ENCODE measurements around the gene CLSTN3.

Gene CLSTN3

GRCh38 chr12:7110661-7111060 is 19.5 kb upstream of the CLSTN3 start:
- H3K4me3 ChIP-seq (ENCODE audit: low read length), result no peak overlapping the region
- TF ChIP-seq CTCF (conservative IDR thresholded peaks at IDR 0.05; ENCODE audit: low read length), result no peak

GRCh38 chr12:7112041-7112440 is 18.1 kb upstream of the CLSTN3 start:
- TF ChIP-seq CTCF (conservative IDR thresholded peaks at IDR 0.05; ENCODE audit: low read length), result no peak
- DNase-seq (ENCODE audit: low read depth), result no peak
- no peak overlapping the region for H3K4me3 ChIP-seq (ENCODE audit: low read length)

More at GRCh38 chr12:7110661-7111060, 19.5 kb upstream of the CLSTN3 start:
- DNase-seq (ENCODE audit: low read depth), result no peak

GRCh38 chr12:7113389-7113871 is 16.7 kb upstream of the CLSTN3 start:
- DNase-seq (ENCODE audit: low read depth), result peak; percentile 44
- peak; percentile 85 for TF ChIP-seq CTCF (conservative IDR thresholded peaks at IDR 0.05; ENCODE audit: low read length)

GRCh38 chr12:7114008-7114407 is 16.2 kb upstream of the CLSTN3 start:
- no peak overlapping the region for H3K4me3 ChIP-seq (ENCODE audit: low read length)
- DNase-seq (ENCODE audit: low read depth), result no peak
- TF ChIP-seq CTCF (conservative IDR thresholded peaks at IDR 0.05; ENCODE audit: low read length), result no peak

More at GRCh38 chr12:7113389-7113871, 16.7 kb upstream of the CLSTN3 start:
- H3K4me3 ChIP-seq (ENCODE audit: low read length), result no peak overlapping the region

- no peak overlapping the region for H3K4me3 ChIP-seq (ENCODE audit: low read length)
- TF ChIP-seq CTCF (conservative IDR thresholded peaks at IDR 0.05; ENCODE audit: low read length), result no peak
- DNase-seq (ENCODE audit: low read depth), result no peak
Measured at GRCh38 chr12:7114851-7115250, 15.3 kb upstream of the CLSTN3 start.

GRCh38 chr12:7116196-7116595 is 14.0 kb upstream of the CLSTN3 start:
- DNase-seq (ENCODE audit: low read depth), result no peak
- H3K4me3 ChIP-seq (ENCODE audit: low read length), result no peak overlapping the region
- no peak for TF ChIP-seq CTCF (conservative IDR thresholded peaks at IDR 0.05; ENCODE audit: low read length)

- no peak overlapping the region for H3K4me3 ChIP-seq (ENCODE audit: low read length)
- no peak for DNase-seq (ENCODE audit: low read depth)
- TF ChIP-seq CTCF (conservative IDR thresholded peaks at IDR 0.05; ENCODE audit: low read length), result no peak
Measured at GRCh38 chr12:7116916-7117315, 13.3 kb upstream of the CLSTN3 start.

All from AG10803 (cell line).